ENCODE data around the gene RAP2B. TPM values are rescaled to one million over a fixed set of nuclear protein-coding genes. Genes with fewer than 3 reads are reported as not detected.
"Not testable (repeated sequence)": the region's sequence is repeated elsewhere in the genome, so short reads cannot be mapped to it uniquely, and the experiment has no call there.

RAP2B gene
- 6.0 TPM for polyA plus RNA-seq (2012; ENCODE audit: insufficient read depth, insufficient read length)

DNA sequence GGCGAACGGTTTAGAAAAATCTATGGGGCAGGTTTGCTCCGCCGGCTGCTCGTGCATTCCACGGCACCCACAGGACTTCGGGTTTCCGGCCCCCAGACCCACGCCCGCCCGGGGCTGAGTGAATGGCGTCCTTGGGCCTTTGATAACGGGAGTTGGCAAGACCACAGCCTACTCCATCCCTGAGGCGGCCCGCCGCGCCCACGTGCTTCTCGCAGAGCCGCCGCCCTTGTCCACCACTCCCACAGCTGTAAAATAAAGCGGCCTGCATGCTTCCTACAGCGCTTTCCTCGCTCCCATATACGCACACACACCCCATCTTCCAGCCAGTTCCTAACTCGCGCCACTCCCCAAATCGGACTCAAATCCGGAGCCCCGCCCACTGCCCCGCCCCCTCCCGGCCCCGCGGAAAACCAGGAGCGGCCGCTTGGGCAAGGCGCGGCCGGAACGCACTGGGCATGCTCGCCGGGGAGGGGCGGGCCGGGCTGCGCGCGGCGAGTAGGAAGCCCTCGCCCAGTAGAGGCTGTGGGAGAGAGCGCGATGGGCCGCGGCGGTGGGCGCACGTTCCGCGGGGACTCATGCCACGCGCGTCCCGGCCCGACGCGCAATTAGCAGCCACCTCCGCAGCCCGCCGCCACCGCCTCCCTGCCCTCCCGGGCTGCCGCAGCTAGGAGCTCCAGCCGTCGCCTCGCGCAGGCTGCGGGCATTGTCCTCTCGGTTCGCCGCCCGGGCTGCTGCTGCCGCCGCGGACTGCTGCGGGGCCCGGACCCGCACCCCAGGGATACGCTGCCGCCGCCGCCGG is at the start of gene RAP2B:
Gene RAP2B, plus strand, starts transcription at position 513 of the 799 bp plus-strand sequence. CDS start 468 bp downstream, outside the sequence.
- peak; percentile 86 for DNase-seq (ENCODE audit: low read depth, low spot score)
- H3K4me3 ChIP-seq (ENCODE audit: low read length), result peak within 1 kb of the TSS; percentile 88

- no peak for DNase-seq (ENCODE audit: low read depth, low spot score)
- no peak overlapping the region for H3K4me3 ChIP-seq (ENCODE audit: low read length)
These were observed 48.5 kb upstream of the RAP2B start for GRCh38 chr3:153113541-153113940.

GRCh38 chr3:153114270-153114669 is 47.8 kb upstream of the RAP2B start:
- DNase-seq (ENCODE audit: low read depth, low spot score), result not testable (repeated sequence)

DNA sequence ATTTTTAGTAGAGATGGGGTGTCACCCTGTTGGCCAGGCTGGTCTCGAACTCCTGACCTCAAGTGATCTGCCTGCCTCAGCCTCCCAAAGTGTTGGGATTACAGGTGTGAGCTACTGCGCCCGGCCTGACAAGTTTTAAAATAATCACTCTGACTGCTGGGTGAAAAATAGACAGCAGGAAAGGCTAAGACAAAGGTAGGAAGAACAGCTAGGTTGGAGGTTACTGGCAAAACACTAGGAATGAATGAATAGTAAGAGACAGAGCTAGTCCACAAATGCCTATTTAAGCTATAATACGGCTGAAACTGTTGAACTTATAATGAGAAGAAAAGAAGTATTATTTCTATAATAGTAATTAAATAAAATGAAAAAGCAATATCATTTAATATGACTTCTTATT is 46.7 kb upstream of the RAP2B start:
- no peak for DNase-seq (ENCODE audit: low read depth, low spot score)
- no peak overlapping the region for H3K4me3 ChIP-seq (ENCODE audit: low read length)

More at GRCh38 chr3:153114270-153114669, 47.8 kb upstream of the RAP2B start:
- H3K4me3 ChIP-seq (ENCODE audit: low read length), result not testable (repeated sequence)

GRCh38 chr3:153127788-153128187 is 34.2 kb upstream of the RAP2B start:
- DNase-seq (ENCODE audit: low read depth, low spot score), result no peak
- no peak overlapping the region for H3K4me3 ChIP-seq (ENCODE audit: low read length)

GRCh38 chr3:153129426-153129825 is 32.6 kb upstream of the RAP2B start:
- DNase-seq (ENCODE audit: low read depth, low spot score), result no peak
- no peak overlapping the region for H3K4me3 ChIP-seq (ENCODE audit: low read length)

GRCh38 chr3:153129866-153130265 is 32.2 kb upstream of the RAP2B start:
- H3K4me3 ChIP-seq (ENCODE audit: low read length), result no peak overlapping the region
- no peak for DNase-seq (ENCODE audit: low read depth, low spot score)

DNA sequence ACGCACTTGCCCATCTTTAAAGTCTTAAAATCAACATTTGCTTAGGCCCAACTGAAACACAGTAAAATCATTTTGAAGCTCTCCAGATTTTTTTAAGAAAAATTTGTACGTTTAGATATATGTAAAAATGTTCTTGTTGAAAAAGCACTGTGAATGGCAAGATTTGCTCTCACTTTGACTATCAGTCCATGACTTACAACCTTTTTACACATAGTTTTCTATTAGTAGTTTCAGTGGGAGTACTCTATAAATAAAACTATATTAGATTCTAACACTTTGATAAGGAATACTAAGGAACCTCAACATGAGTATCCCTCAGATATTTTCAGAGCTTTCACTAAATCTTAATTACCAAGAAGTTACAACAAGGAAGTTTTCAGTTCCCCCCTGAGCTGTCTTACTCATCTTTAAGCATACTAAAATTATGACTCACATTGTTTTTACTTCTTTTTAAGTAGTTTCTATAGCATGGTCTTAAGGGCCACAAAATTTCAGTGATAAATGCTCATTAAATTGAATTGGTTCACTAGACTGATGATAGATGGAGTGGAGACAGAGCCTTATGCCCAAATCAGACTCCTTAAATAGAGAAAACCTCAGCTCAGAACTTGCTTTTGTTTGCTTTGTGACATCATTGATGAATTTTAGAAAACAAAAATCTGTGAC is 31.6 kb upstream of the RAP2B start:
- no peak overlapping the region for H3K4me3 ChIP-seq (ENCODE audit: low read length)
- no peak for DNase-seq (ENCODE audit: low read depth, low spot score)

- no peak overlapping the region for H3K4me3 ChIP-seq (ENCODE audit: low read length)
- DNase-seq (ENCODE audit: low read depth, low spot score), result no peak
These were observed 24.4 kb upstream of the RAP2B start for GRCh38 chr3:153137626-153138025.

- no peak overlapping the region for H3K4me3 ChIP-seq (ENCODE audit: low read length)
- no peak for DNase-seq (ENCODE audit: low read depth, low spot score)
These were observed 23.5 kb upstream of the RAP2B start for GRCh38 chr3:153138276-153139210.

DNA sequence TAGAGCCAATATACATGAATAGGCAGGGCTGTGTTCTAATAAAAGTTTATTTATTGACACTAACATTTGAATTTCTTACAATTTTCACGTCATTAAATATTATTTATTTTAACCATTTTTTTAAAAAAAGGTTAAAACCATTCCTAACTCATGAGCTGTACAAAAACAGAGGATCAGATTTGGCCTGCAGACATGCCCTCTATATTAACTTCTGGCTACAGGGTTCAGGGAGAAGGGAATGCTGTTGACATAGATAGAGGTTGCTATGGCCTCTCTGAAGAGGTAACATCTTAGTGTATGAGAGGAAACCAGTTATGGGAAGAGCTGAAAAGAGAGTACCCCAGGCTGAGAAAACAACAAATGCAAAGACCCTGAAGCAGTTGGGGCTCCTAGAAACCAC is 19.1 kb upstream of the RAP2B start:
- H3K4me3 ChIP-seq (ENCODE audit: low read length), result no peak overlapping the region
- DNase-seq (ENCODE audit: low read depth, low spot score), result no peak

- DNase-seq (ENCODE audit: low read depth, low spot score), result no peak
- no peak overlapping the region for H3K4me3 ChIP-seq (ENCODE audit: low read length)
These were observed 18.0 kb upstream of the RAP2B start for GRCh38 chr3:153144071-153144470.

GRCh38 chr3:153144779-153145178 is 17.2 kb upstream of the RAP2B start:
- no peak overlapping the region for H3K4me3 ChIP-seq (ENCODE audit: low read length)
- no peak for DNase-seq (ENCODE audit: low read depth, low spot score)

- no peak for DNase-seq (ENCODE audit: low read depth, low spot score)
These were observed 16.6 kb upstream of the RAP2B start for GRCh38 chr3:153145454-153145853.

DNA sequence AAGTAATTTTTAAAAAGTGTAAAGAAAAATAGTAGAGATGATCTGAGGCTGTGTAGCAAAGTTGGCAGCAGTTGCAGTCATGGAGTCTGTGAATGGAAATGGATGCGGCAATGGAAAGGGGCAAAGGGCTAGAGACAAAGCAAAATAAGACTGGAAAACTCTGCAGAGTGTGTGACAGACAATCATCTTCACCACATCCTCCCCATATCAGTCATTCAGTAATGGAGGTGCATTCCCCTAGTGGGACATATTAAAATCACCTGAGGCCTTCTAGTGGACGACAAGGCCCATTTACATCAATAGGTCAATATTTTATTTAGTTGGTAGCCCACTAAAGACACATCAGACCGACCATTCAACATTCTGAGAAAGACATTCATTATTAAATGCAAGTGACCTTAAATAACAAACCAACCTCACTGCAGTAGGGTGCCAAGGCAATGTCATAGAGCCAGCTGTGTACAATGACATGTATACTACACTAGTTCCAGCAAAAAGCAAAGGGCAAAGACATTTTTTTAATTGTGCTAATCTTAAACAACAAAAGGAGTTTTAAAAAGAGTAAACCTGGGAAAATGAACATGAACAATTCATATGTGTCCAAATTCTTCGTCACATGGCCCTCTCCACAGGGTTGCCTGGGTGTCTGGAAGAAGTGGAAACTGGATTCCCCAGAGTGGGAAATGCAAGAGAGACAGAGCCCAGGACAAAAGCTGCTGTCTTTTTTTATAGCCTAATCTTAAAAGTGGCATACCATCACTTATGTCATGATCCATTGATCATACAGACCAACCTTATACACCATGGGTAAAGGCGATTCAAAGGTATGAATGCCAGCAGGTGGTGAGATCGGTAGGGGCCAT is 15.6 kb upstream of the RAP2B start:
- DNase-seq (ENCODE audit: low read depth, low spot score), result no peak
- no peak overlapping the region for H3K4me3 ChIP-seq (ENCODE audit: low read length)

More at GRCh38 chr3:153145454-153145853, 16.6 kb upstream of the RAP2B start:
- H3K4me3 ChIP-seq (ENCODE audit: low read length), result no peak overlapping the region

DNA sequence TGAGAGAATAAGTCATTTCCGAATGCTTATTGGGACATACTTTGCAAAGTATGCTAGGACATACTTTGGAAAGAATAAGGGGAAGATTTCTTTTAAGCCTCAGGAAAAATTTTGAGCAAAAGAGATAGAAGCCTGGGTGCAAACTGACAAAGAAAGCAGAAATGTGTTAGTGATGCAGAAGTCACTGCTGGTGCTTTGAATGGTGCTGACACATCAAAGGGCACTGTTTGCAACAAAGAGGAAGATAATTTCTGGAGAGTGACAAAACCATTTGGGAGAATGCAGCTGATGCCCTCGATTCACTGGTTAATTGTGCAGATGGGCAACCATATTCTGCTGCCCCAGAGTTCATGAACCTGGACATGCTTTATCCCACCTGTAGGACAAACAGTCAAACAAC is 11.0 kb upstream of the RAP2B start:
- no peak overlapping the region for H3K4me3 ChIP-seq (ENCODE audit: low read length)
- no peak for DNase-seq (ENCODE audit: low read depth, low spot score)

DNA sequence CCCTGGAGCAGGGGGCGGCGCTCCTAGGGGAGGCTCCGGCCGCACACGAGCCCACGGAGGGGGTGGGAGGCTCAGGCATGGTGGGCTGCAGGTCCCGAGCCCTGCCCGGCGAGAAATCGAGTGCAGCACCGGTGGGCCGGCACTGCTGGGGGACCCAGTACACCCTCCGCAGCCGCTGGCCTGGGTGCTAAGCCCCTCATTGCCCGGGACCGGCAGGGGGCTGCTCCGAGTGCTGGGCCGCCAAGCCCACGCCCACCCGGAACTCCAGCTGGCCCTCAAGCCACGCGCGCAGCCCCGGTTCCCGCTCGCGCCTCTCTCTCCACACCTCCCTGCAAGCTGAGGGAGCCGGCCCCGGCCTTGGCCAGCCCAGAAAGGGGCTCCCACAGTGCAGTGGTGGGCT is 6.2 kb upstream of the RAP2B start:
- not testable (repeated sequence) for DNase-seq (ENCODE audit: low read depth, low spot score); H3K4me3 ChIP-seq (ENCODE audit: low read length)

DNA sequence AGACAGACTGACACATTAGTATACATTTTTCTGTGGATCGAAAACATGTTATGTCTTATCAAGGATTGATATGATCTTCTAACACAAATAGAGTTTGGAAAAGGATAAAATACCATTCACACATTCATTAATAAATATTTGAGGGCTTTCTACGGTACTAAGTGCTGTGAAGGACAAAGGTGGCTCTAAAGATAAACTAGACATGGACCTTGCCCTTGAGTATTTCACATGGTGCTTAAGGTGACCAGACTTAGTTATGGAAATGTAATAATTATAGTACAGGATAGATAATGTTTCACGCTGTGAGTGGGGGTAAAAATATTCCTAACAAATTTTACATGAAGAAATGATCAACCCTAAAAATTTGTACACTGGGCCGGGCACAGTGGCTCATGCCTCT is 3.8 kb upstream of the RAP2B start:
- H3K4me3 ChIP-seq (ENCODE audit: low read length), result no peak overlapping the region
- no peak for DNase-seq (ENCODE audit: low read depth, low spot score)

Measured in Jurkat, Clone E6-1 (cell line).